HEK293 (cell line): ENCODE results near the gene PLCH2.

Experiments used
- ZFP3 ChIP-seq: fragments of 450-650 bp; formaldehyde crosslinking; IDR thresholded peaks from 2 replicates; pipeline ENCODE4 v1.5.1; 2016; ENCODE audit warnings: low read depth, missing biosample characterization, missing genetic modification characterization
- TF ChIP-seq, protein P1 (sequence below): fragments of 450-650 bp; formaldehyde crosslinking; IDR thresholded peaks from 2 replicates; pipeline ENCODE4 v1.5.1; 2016; ENCODE audit warnings: missing biosample characterization, missing genetic modification characterization

DNA sequence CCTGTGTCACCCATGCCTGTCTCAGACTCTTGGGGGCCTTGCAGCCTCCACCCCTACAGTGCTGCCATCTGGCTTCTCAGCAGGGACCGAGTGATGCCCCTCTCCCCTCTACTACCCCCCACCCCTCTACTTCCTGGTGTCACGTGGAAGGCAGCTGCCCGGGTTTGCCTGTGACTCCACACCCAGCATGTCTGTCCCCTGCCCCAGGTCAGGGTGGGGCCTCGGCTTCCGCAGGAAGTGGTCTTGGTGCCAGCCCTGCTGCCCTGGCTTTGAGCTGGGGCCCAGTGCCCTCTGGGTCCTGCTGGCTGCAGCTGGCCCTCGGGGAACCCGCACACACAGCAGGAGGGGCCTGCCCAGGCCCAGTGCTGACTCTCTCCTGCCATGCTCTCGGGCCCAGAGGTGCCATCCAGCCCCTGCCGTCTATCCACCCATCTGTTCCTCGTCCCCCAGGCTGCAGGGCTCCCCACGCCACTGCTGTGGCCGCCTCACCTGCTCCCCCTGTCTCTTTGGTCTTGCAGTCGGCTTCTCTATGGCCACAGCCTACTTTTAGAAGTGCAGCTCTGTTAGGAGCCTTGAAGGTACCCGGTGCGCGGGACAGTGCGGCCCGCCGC, 24.0 kb downstream of the PLCH2 start:
- TF ChIP-seq, protein P1, sequence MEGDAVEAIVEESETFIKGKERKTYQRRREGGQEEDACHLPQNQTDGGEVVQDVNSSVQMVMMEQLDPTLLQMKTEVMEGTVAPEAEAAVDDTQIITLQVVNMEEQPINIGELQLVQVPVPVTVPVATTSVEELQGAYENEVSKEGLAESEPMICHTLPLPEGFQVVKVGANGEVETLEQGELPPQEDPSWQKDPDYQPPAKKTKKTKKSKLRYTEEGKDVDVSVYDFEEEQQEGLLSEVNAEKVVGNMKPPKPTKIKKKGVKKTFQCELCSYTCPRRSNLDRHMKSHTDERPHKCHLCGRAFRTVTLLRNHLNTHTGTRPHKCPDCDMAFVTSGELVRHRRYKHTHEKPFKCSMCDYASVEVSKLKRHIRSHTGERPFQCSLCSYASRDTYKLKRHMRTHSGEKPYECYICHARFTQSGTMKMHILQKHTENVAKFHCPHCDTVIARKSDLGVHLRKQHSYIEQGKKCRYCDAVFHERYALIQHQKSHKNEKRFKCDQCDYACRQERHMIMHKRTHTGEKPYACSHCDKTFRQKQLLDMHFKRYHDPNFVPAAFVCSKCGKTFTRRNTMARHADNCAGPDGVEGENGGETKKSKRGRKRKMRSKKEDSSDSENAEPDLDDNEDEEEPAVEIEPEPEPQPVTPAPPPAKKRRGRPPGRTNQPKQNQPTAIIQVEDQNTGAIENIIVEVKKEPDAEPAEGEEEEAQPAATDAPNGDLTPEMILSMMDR (tag by site-specific recombination) = no peak
- no peak for TF ChIP-seq ZFP3 (tag by site-specific recombination)
